Epithelial cell of proximal tubule (primary cell): Measurements from ENCODE around the gene RAB14. TPM values are rescaled to one million over a fixed set of nuclear protein-coding genes. Genes with fewer than 3 reads are reported as not detected.

Experiments used
- DNase-seq: peaks from one replicate; pipeline ENCODE4 v3.0.0-alpha.2; 2011; ENCODE audit warnings: low read depth
- H3K4me3 ChIP-seq: 2 replicates; pipeline ENCODE4 v1.5.1; 2011; ENCODE audit warnings: low read depth, mild to moderate bottlenecking, low read length
- total RNA-seq: library from RNA; depleted of rRNA; stranded (reverse); fragments of >200 nt; gene quantifications from 2 replicates; pipeline ENCODE4 v1.2.3, GENCODE V29; 2015
- TF ChIP-seq, protein P1 (sequence below): conservative IDR thresholded peaks from 2 replicates; pipeline ENCODE4 v1.5.1; 2012; ENCODE audit warnings: low read depth, mild to moderate bottlenecking, low read length

Gene RAB14
- total RNA-seq, 1 donor from 2014 or later: 15.5 TPM

DNA sequence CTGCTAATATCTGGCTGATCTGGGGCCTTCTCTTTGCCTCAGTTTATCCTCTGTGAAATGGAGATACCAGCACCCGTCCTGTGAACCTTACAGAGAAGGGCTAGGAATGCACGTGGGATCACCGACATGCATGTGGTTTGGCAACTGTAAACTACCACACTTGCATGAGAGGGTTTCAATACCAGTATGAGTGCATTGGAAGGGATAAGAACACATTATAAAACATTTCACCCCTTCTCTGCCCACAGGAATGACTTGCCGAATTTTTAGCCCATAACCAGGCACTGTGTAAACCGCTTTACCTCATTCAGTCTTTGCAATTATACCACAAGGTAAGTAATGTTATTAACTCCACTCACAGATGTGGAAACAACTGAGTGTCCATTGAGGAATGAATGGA lies 8.9 kb upstream of the RAB14 start:
- DNase-seq: no peak
- TF ChIP-seq, protein P1, sequence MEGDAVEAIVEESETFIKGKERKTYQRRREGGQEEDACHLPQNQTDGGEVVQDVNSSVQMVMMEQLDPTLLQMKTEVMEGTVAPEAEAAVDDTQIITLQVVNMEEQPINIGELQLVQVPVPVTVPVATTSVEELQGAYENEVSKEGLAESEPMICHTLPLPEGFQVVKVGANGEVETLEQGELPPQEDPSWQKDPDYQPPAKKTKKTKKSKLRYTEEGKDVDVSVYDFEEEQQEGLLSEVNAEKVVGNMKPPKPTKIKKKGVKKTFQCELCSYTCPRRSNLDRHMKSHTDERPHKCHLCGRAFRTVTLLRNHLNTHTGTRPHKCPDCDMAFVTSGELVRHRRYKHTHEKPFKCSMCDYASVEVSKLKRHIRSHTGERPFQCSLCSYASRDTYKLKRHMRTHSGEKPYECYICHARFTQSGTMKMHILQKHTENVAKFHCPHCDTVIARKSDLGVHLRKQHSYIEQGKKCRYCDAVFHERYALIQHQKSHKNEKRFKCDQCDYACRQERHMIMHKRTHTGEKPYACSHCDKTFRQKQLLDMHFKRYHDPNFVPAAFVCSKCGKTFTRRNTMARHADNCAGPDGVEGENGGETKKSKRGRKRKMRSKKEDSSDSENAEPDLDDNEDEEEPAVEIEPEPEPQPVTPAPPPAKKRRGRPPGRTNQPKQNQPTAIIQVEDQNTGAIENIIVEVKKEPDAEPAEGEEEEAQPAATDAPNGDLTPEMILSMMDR: no peak

DNA sequence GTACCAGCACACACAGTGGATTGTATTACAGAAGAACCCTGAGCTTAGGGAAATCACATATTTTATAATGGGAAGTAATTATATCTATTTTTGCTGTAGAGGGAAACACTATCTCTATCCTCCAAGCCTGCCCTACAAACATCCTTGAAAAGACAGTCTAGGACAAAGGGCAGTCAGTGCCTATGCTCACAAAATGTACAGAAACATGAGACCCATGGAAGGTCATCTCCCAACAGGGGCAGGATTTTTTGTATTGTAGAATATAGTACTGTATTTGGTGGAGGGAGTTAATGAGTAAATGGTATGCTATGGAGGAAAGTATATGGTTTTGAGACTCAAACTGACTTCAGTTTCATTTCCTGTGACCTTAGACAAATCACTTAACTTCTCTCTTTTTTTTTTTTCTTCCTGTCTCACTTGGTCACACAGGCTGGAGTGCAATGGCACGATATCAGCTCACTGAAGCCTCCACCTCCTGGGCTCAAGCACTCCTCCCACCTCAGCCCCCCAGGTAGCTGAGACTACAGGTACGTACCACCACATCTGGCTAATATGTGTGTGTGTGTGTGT lies 5.8 kb upstream of the RAB14 start:
- TF ChIP-seq, protein P1: no peak
- no peak for DNase-seq
- H3K4me3 ChIP-seq: no peak overlapping the region

More for the DNA sequence above, 8.9 kb upstream of the RAB14 start:
- H3K4me3 ChIP-seq: no peak overlapping the region

DNA sequence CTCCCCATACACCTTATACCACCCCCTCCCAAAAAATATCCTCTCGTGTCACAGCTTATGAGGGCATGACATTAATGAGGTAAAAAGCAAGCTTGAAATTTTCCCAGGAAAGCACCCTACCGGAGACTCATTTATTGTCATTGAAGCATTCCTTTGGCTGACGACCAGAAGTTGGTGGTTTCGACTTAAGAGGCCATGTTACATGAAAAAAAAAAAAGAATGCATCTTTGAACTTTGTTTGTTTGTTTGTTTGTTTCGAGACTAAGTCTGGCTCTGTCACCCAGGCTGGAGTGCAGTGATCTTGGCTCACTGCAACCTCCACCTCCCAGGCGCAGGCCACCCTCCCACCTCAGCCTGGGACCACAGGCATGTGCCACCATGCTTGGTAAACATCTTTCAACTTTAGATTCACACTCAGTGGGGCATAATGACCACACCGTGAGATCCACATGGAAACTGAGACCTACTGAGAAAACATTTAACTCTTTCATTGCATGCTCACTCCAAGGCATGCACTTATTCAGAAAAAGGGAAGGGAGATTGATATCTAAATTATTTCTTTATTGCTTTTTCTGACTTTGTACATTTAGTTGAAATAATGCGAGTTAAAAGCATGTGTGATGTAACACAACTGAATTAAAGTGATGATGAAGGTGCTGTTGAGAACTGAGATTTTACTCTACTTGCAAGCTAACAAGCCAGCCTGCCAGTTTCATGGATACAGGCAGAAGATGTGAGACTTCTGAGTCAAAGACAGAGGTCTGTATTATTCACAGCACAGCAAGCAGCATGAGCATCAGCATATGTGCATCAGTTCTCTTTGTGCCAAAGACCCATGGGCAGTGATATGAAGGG lies 5.1 kb upstream of the RAB14 start:
- no peak for DNase-seq
- TF ChIP-seq, protein P1: no peak

GRCh38 chr9:121204611-121205010 lies 2.9 kb upstream of the RAB14 start:
- no peak overlapping the region for H3K4me3 ChIP-seq
- TF ChIP-seq, protein P1: no peak
- DNase-seq: no peak

More for the DNA sequence above, 5.1 kb upstream of the RAB14 start:
- H3K4me3 ChIP-seq: no peak overlapping the region

DNA sequence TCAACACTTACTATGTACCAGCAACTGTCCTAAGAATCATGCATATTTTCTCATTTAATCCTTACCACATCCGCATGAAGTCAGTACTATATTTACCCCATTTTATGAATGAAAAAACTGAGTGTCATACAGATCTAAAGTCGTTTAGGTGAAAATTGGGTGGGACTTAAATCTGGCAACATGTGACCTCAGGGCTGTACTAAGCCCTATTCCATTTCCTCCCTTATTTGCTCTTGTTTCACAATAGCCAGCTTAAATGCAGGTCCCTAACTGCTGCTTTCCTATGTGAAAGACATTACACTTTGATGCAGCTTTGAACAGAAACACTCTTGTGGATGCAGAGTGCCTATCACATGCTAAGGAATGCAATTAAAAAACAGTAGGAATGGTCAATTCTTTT lies 2.5 kb upstream of the RAB14 start:
- TF ChIP-seq, protein P1: no peak
- no peak for DNase-seq

DNA sequence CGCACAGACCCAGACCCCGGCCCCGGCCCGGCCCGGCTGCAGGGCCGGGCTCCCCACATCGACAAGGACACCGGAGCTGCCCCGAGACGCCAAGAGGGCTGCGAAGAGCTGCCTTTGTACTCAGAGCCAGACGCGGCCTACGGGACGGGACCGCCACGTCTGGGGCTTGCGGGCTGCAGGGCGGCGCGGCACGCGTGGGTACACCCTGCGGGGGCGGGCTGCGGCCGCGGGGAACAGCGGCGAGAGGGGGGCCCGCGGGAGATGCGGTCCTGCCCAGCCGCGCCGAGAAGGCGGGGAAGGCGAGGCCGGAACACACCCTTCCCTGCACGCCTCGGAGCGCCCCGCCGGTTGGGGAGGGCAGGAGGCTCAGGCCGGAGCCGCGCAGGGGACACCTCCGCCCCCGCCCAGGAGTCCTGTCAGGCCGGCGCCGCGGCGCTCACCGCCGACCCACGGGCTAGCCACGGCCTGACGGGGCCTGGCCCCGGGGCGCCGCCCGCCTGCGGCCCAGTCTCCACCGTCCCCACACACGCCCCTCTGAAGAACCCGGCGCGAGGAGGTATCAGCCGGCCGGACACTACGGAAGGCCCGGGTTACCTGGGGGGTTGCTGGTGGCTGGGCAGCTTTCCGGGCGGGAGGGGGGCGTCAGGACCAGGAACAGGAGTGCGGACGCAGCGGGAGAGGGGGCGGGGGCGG lies 478 bp downstream of the RAB14 start:
- peak overlapping the region; percentile 75 for H3K4me3 ChIP-seq

More for the DNA sequence above, 2.5 kb upstream of the RAB14 start:
- H3K4me3 ChIP-seq: no peak overlapping the region

More for the DNA sequence above, 478 bp downstream of the RAB14 start:
- DNase-seq: no peak
- TF ChIP-seq, protein P1: no peak
